Heart right ventricle (tissue), 16 donors: ENCODE data around the gene LUZP2. TPM values are rescaled to one million over a fixed set of nuclear protein-coding genes. Genes with fewer than 3 reads are reported as not detected.
"Not testable (repeated sequence)": the region's sequence is repeated elsewhere in the genome, so short reads cannot be mapped to it uniquely, and the experiment has no call there.

Experiments
- ATAC-seq, 8 donors: fragments of 200-7000 bp; cut with Tn5 transposase; one replicate each; pipeline ENCODE4 v1.9.1; 2020; ENCODE audit warnings: mild to moderate bottlenecking in 8 of 8, moderate library complexity in 8 of 8, moderate number of reproducible peaks in 1 of 8
- DNase-seq, 2 donors: peaks; one replicate each; pipeline ENCODE4 v3.0.0-alpha.2; 2020
- H3K27ac ChIP-seq, 10 donors: fragments of 200-600 bp; sonication (generic) in 2 of 10; one replicate each; pipeline versions ENCODE4 v1.5.0 to v1.8.0; 2020 to 2022; ENCODE audit warnings: mild to moderate bottlenecking in 3 of 10
- H3K27me3 ChIP-seq, 7 donors: fragments of 200-600 bp; one replicate each; pipeline ENCODE4 v1.8.0; 2021 to 2022; ENCODE audit warnings: mild to moderate bottlenecking in 2 of 7
- H3K36me3 ChIP-seq, 9 donors: fragments of 200-600 bp; sonication (generic) in 1 of 9; one replicate each; pipeline versions ENCODE4 v1.5.0 to v1.8.0; 2020 to 2022; ENCODE audit warnings: mild to moderate bottlenecking in 2 of 9
- H3K4me1 ChIP-seq, 9 donors: fragments of 200-600 bp; sonication (generic) in 1 of 9; one replicate each; pipeline versions ENCODE4 v1.5.0 to v1.8.0; 2020 to 2022; ENCODE audit warnings: mild to moderate bottlenecking in 4 of 9
- H3K4me3 ChIP-seq, 10 donors: fragments of 200-600 bp; sonication (generic) in 2 of 10; one replicate each; pipeline versions ENCODE4 v1.5.0 to v1.8.0; 2020 to 2022; ENCODE audit warnings: mild to moderate bottlenecking in 7 of 10, moderate library complexity in 2 of 10
- H3K9me3 ChIP-seq, 11 donors: fragments of 200-600 bp in 10 of 11; sonication (generic) in 2 of 11; one replicate each; pipeline versions ENCODE4 v1.5.0 to v1.8.0; 2013 to 2022; ENCODE audit warnings: mild to moderate bottlenecking in 2 of 11, control low read depth in 1 of 11, moderate library complexity in 1 of 11
- WGBS, 2 donors: extraction: QIAGEN DNeasy Blood & Tissue Kit; methylation state at CpG; one replicate each; pipeline ENCODE4 v1.1.7; 2013; ENCODE audit warnings: inconsistent platforms in 1 of 2; 5-methylcytosine and 5-hydroxymethylcytosine counted together
- intact Hi-C, 10 donors: fragments of 100-400 bp; cut with DNase I; formaldehyde crosslinking; loops; one replicate each; pipeline versions ENCODE4 v1.11.1 to v1.14.2; 2022
- polyA plus RNA-seq, 2 donors: library from polyadenylated mRNA; stranded (reverse); fragments of 200-250 nt; gene quantifications; one replicate each; pipeline ENCODE4 v1.2.3, GENCODE V29; 2013
- total RNA-seq, 10 donors: library from RNA; stranded (reverse); fragmentation: NEBNext Ultra II Directional in 3 of 10; extraction: Animal tissue kit (Norgen Biotek cat#: 25700) in 3 of 10; gene quantifications; one replicate each; pipeline versions ENCODE4 v1.2.1 to v1.2.4, GENCODE V29; 2021 to 2023
- TF ChIP-seq, protein P1 (sequence below), 9 donors: fragments of 200-600 bp; sonication (generic) in 2 of 9; IDR thresholded peaks; one replicate each; pipeline versions ENCODE4 v1.5.0 to v1.8.0; 2021 to 2022; ENCODE audit warnings: antibody characterized with exemption in 9 of 9, mild to moderate bottlenecking in 5 of 9, moderate library complexity in 1 of 9
- donor health status: Arrhythmogenic right ventricular cardiomyopathy.
- donor health status: ischemic (EF 13 %, LVEDD 7.1; RV severe dilation, severe dysfunction).
- donor health status: healthy with polysubstance abuse.
- donor health status: DM: no; HTN: yes; CAD: no.
- donor health status: DM: no; HTN: no; CAD: no.
- donor health status: ischemic (EF 25% LVEDD 6.9; RV normal size, moderate dysfunction).
- donor health status: ischemic (EF 25% LVEDD 5.7; RV mildly dilated, moderate dysfunction).
- donor health status: healthy.
- donor health status: DM: yes; HTN: yes; CAD: no.
- donor health status: Ischemic cardiomyopathy.
- donor health status: ischemic (EF 35%, LVEDD 5.7; RV mildly dilated, moderate dysfunction).
- donor health status: nonischemic (EF 11% LVEDD 7.7; RV severe dilation, severe dysfunction).
- donor health status: DM: yes; HTN: yes; CAD: no.
- donor health status: PGD.
- donor health status: ischemic (EF 29% LVEDD 5.4; RV normal size, mild dysfunction).
- donor health status: nonischemic (EF 23%, LVEDD 6.1; RV moderate dilation, normal function).

Gene LUZP2
- total and polyA plus RNA-seq, 12 donors: 0.07 to 0.46 (median 0.18) TPM; not detected in 6

DNA sequence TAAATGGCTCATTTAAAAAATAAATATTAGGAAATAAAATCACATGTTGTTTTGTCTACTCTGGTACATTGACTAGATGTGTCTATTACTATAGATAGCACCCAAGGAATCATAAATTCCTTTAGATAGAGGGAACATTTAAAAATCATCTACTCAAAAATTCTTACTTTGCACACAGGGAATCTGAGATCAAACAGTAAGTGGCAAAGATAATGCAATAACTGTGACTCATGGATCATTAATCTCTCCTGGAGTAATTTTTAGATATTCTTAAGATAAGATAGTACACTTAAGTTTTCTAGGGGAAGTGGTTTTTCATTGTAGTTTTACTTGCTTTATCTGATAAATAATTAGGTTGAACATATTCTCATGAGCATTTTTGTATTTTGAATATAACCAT lies 468.9 kb downstream of the LUZP2 start:
- H3K27me3 ChIP-seq: no peaks in the 10 kb centered on the region
- ATAC-seq: no peak
- no peak overlapping the region for H3K27ac ChIP-seq
- TF ChIP-seq, protein P1, sequence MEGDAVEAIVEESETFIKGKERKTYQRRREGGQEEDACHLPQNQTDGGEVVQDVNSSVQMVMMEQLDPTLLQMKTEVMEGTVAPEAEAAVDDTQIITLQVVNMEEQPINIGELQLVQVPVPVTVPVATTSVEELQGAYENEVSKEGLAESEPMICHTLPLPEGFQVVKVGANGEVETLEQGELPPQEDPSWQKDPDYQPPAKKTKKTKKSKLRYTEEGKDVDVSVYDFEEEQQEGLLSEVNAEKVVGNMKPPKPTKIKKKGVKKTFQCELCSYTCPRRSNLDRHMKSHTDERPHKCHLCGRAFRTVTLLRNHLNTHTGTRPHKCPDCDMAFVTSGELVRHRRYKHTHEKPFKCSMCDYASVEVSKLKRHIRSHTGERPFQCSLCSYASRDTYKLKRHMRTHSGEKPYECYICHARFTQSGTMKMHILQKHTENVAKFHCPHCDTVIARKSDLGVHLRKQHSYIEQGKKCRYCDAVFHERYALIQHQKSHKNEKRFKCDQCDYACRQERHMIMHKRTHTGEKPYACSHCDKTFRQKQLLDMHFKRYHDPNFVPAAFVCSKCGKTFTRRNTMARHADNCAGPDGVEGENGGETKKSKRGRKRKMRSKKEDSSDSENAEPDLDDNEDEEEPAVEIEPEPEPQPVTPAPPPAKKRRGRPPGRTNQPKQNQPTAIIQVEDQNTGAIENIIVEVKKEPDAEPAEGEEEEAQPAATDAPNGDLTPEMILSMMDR (IDR thresholded peaks at IDR 0.05): no peak
- no peaks in the 10 kb centered on the region for H3K4me1 ChIP-seq
- intact Hi-C loops: no loop called here
- no peaks in the 10 kb centered on the region for H3K36me3 ChIP-seq
- no peak overlapping the region for H3K4me3 ChIP-seq
- no peaks in the 10 kb centered on the region for H3K9me3 ChIP-seq
- DNase-seq: no peak

DNA sequence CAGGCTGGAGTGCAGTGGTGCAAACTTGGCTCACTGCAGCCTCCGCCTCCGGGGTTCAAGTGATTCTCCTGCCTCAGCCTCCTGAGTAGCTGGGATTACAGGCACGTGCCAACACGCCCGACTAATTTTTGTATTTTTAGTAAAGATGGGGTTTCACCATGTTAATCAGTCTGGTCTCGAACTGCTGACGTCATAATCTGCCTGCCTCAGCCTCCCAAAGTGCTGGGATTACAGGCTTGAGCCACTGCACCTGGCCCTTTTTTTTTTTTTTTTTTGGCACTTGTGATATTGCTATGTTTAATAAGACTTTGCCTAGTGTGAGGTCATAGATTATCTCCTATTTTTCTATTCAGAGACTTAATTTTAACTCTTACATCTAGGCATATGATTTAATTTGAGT lies 497.1 kb downstream of the LUZP2 start:
- H3K36me3 ChIP-seq, intact Hi-C loops, H3K27ac ChIP-seq, H3K4me1 ChIP-seq, H3K27me3 ChIP-seq, DNase-seq, H3K4me3 ChIP-seq, ATAC-seq: not testable (repeated sequence)
- H3K9me3 ChIP-seq: peaks cover 0 to 14% (median 0%) of the 10 kb centered on the region in 11 donors
- 81 to 82% methylated on average over 7 of the region's 7 CpGs for WGBS, 2 donors

DNA sequence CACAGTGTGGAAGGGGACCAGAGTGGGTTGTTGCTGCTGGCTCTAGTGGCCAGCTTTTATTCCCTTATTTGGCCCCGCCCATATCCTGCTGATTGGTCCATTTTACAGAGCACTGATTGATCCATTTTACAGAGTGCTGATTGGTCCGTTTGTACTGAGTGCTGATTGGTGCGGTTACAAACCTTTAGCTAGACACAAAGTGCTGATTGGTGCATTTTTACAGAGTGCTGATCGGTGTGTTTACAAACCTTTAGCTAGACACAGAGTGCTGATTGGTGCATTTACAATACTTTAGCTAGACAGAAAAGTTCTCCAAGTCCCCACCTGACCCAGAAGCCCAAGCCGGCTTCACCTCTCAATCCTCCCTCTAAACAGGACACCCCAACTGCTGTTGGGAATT lies 503.1 kb downstream of the LUZP2 start:
- not testable (repeated sequence) for H3K4me1 ChIP-seq, H3K36me3 ChIP-seq, DNase-seq, H3K27me3 ChIP-seq, ATAC-seq, H3K4me3 ChIP-seq, H3K27ac ChIP-seq
- peaks cover 0 to 23% (median 0%) of the 10 kb centered on the region in 11 donors for H3K9me3 ChIP-seq
- intact Hi-C loops: loop anchor here in 1 of 10 donors (5.0 kb wide), 1 partner anchor 1382 kb away; no protein-coding TSS in a partner anchor
- 78 to 79% methylated on average over 5 of the region's 5 CpGs for WGBS, 2 donors

DNA sequence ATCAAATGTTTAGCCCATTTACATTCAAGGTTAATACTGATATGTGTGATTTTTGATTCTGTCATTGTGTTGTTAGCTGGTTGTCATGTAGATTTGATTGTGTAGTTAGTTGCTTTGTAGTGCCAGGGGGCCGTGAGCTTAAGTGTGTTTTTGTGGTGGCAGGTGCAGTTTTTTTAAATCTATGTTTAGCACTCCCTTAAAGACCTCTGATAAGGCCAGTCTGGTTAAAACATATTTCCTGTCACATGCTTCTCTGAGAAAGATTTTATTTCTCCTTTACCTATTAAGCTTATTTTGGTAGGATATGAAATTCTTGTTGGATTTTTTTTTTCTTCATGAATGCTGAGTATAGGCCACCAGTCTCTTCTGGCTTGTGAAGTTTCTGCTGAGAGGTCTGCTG lies 540.6 kb downstream of the LUZP2 start:
- intact Hi-C loops: no loop called here
- no peaks in the 10 kb centered on the region for H3K9me3 ChIP-seq
- TF ChIP-seq, protein P1 (IDR thresholded peaks at IDR 0.05): no peak
- no peaks in the 10 kb centered on the region for H3K36me3 ChIP-seq
- no peak overlapping the region for H3K27ac ChIP-seq
- no peak overlapping the region for H3K4me3 ChIP-seq
- H3K27me3 ChIP-seq: no peaks in the 10 kb centered on the region
- no peaks in the 10 kb centered on the region for H3K4me1 ChIP-seq
- 28 to 32% methylated on average over 1 of the region's 1 CpG for WGBS, 2 donors
- DNase-seq (no peak), ATAC-seq (no peak)

DNA sequence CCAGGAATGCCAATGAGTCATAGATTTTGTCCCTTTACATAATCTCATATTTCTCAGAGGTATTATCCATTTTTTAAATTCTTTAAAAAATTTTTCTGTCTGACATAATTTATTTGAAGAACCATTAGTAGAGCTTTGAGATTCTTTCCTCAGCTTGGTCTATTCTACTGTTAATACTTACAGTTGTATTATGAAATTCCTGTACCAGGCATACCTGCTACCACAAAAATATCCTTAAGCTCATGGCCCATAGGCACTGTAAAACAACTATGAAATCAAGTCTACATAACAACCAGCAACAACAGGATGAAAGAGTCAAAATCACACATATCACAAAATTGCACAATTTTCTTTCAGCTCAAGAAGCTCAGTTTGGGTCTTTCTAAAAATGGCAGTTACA lies 541.3 kb downstream of the LUZP2 start:
- TF ChIP-seq, protein P1 (IDR thresholded peaks at IDR 0.05): no peak
- no peak for DNase-seq
- Histone ChIP-seq H3K4me3 (no peak overlapping the region), H3K36me3 (no peaks in the 10 kb centered on the region), H3K9me3 (no peaks in the 10 kb centered on the region), H3K27ac (no peak overlapping the region), H3K4me1 (no peaks in the 10 kb centered on the region), H3K27me3 (no peaks in the 10 kb centered on the region)
- intact Hi-C loops: no loop called here
- no peak for ATAC-seq

DNA sequence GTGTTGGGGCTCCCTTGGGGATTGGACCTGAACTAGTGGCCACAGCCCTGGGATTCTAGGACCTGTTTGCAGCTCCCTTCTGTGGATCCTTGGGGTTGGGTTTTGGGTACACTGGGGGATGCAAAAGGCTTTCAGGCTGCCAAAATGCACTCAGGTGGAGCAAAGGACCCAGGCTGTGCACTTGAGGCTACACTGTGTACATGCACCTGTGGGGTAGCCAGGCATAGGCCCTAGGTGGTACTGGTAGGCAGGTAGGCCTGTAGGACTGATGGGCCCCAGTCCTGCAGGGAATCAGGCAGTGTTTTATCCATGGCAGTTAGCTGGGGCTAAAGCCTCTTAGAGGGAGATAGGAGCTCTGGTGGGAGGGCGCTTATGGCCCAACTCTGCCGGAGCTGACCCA lies 542.3 kb downstream of the LUZP2 start:
- no peak for DNase-seq
- no peak for ATAC-seq
- intact Hi-C loops: no loop called here
- 95 to 100% methylated on average over 2 of the region's 2 CpGs for WGBS, 2 donors
- Histone ChIP-seq H3K27me3 (no peaks in the 10 kb centered on the region), H3K4me3 (no peak overlapping the region), H3K4me1 (no peaks in the 10 kb centered on the region), H3K9me3 (no peaks in the 10 kb centered on the region), H3K36me3 (no peaks in the 10 kb centered on the region), H3K27ac (no peak overlapping the region)
- TF ChIP-seq, protein P1 (IDR thresholded peaks at IDR 0.05): no peak
